Adrenal gland (tissue), 12 donors: Measurements from ENCODE around the gene IL25. TPM values are rescaled to one million over a fixed set of nuclear protein-coding genes. Genes with fewer than 3 reads are reported as not detected.
A peak's percentile ranks its signal among the peaks of the same experiment; 100 is the strongest.

Source experiments
- DNase-seq, 7 donors: peaks; one replicate each; pipeline ENCODE4 v3.0.0-alpha.2; 2019 to 2020
- H3K27ac ChIP-seq, 5 donors: fragments of 200-600 bp; sonication (generic) in 4 of 5; 1 replicate in 3 of 5; 2 replicates in 2 of 5; pipeline versions ENCODE4 v1.5.1 to v1.8.0; 2016 to 2020; ENCODE audit warnings: mild to moderate bottlenecking in 1 of 5
- H3K27me3 ChIP-seq: fragments of 200-600 bp; 2 replicates; pipeline ENCODE4 v1.8.0; 2021
- H3K36me3 ChIP-seq, 2 donors: fragments of 200-600 bp; replicated peaks in 1 of 2; 1 replicate in 1 of 2; 2 replicates in 1 of 2; pipeline versions ENCODE4 v1.5.1 to v1.8.0; 2018 to 2022
- H3K4me1 ChIP-seq, 2 donors: fragments of 200-600 bp; replicated peaks in 1 of 2; 1 replicate in 1 of 2; 2 replicates in 1 of 2; pipeline versions ENCODE4 v1.5.1 to v1.8.0; 2018 to 2021
- H3K4me3 ChIP-seq, 4 donors: fragments of 200-600 bp; sonication (generic) in 3 of 4; one replicate each; pipeline ENCODE4 v1.5.1; 2016 to 2018
- H3K9me3 ChIP-seq, 3 donors: fragments of 200-600 bp; sonication (generic) in 1 of 3; replicated peaks in 1 of 3; 1 replicate in 2 of 3; 2 replicates in 1 of 3; pipeline versions ENCODE4 v1.5.1 to v1.8.0; 2016 to 2021
- POLR2A ChIP-seq, 2 donors: fragments of 450-650 bp; IDR thresholded peaks; one replicate each; pipeline ENCODE4 v1.6.1; 2017; ENCODE audit warnings: antibody characterized with exemption in 2 of 2, mild to moderate bottlenecking in 2 of 2, moderate library complexity in 1 of 2
- WGBS, 4 donors: extraction: QIAGEN DNeasy Blood & Tissue Kit in 2 of 4; methylation state at CpG; one replicate each; pipeline versions ENCODE4 v1.1.5 to v1.1.7; 2013 to 2017; 5-methylcytosine and 5-hydroxymethylcytosine counted together
- intact Hi-C, 2 donors: fragments of 100-400 bp; cut with DNase I; formaldehyde crosslinking; loops; one replicate each; pipeline versions ENCODE4 v1.14.1 to v1.15.0; 2022 to 2023
- polyA plus RNA-seq, 3 donors: library from polyadenylated mRNA; stranded (reverse); fragments of 200-250 nt in 2 of 3; fragments of 350-450 nt in 1 of 3; fragmentation: Illumina TruSeq in 1 of 3; extraction: RNeasy Lipid Tissue Mini Kit (QIAGEN cat#74804) in 1 of 3; gene quantifications; one replicate each; pipeline ENCODE4 v1.2.3, GENCODE V29; 2013 to 2014
- total RNA-seq, 9 donors: library from RNA; depleted of rRNA in 4 of 9; stranded (reverse); fragments of >200 nt in 4 of 9; fragments of 120-200 nt in 1 of 9; fragmentation: NEBNext Ultra II Directional in 1 of 9; extraction: Animal tissue kit (Norgen Biotek cat#: 25700) in 1 of 9; gene quantifications; one replicate each; pipeline versions ENCODE4 v1.1.0 to v1.2.4, GENCODE V29; 2013 to 2023
- TF ChIP-seq, protein P1 (sequence below), 6 experiments: fragments of 450-650 bp in 4 of 6; fragments of 200-600 bp in 2 of 6; sonication (generic) in 1 of 6; IDR thresholded peaks; 1 replicate in 5 of 6; 2 replicates in 1 of 6; pipeline versions ENCODE4 v1.5.1 to v1.8.0; 2016 to 2021; ENCODE audit warnings: antibody characterized with exemption in 6 of 6, mild to moderate bottlenecking in 2 of 6, moderate library complexity in 1 of 6
- donor health status: healthy with polysubstance abuse.
- donor health status: Bipolar disorder and iron deficiency.
- donor health status: DM: yes; HTN: yes; CAD: no.
- donor health status: DM: no; HTN: no; CAD: no.
- donor health status: DM: no; HTN: no; CAD: no.
- donor health status: DM: yes; HTN: yes; CAD: no.

Gene IL25
- total and polyA plus RNA-seq, 12 donors: 0.10 TPM; not detected in 11

DNA sequence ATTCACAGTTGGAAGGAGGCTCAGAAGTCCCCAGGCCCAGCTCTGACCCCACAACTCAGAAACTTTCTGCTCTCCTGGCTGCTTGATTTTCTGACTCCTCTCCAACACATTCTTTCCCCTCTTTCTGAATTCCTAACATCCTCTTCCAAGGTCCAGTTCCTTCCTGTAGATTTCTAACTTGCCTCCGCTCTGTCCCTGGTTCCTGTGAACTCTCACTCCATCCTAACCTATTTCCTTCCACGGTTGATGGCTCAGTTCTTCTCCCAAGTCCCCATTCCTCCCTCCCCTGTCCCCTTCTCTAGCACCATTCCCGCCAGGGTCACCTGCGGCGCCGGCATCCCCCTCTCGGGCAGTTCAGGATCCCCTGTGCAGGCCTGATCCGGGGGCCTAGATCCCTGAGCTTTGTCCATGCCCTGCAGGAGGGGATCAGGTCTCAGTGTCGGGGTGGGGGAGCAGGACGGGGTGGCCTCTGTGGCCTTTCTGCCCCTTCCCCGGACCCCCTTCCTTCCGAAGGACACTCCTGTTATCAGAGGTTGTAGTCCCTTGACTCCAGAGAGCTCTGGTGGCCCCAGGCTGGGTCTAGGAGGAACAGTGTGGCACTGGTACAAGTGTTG is 13.9 kb upstream of the IL25 start:
- WGBS, 4 donors: 79 to 90% (median 83%) methylated on average over 10 to 12 of the region's 12 CpGs
- DNase-seq: no peak
- Histone ChIP-seq H3K4me1 (no peaks in the 10 kb centered on the region), H3K4me3 (no peak overlapping the region), H3K9me3 (no peaks in the 10 kb centered on the region), H3K36me3 (no peaks in the 10 kb centered on the region), H3K27me3 (peaks cover 4% of the 10 kb centered on the region), H3K27ac (peak overlapping the region in 1 of 5 donors; percentile 49)
- TF ChIP-seq, protein P1, sequence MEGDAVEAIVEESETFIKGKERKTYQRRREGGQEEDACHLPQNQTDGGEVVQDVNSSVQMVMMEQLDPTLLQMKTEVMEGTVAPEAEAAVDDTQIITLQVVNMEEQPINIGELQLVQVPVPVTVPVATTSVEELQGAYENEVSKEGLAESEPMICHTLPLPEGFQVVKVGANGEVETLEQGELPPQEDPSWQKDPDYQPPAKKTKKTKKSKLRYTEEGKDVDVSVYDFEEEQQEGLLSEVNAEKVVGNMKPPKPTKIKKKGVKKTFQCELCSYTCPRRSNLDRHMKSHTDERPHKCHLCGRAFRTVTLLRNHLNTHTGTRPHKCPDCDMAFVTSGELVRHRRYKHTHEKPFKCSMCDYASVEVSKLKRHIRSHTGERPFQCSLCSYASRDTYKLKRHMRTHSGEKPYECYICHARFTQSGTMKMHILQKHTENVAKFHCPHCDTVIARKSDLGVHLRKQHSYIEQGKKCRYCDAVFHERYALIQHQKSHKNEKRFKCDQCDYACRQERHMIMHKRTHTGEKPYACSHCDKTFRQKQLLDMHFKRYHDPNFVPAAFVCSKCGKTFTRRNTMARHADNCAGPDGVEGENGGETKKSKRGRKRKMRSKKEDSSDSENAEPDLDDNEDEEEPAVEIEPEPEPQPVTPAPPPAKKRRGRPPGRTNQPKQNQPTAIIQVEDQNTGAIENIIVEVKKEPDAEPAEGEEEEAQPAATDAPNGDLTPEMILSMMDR (IDR thresholded peaks at IDR 0.05): no peak
- no peak for TF ChIP-seq POLR2A (IDR thresholded peaks at IDR 0.05)
- intact Hi-C loops: no loop called here

DNA sequence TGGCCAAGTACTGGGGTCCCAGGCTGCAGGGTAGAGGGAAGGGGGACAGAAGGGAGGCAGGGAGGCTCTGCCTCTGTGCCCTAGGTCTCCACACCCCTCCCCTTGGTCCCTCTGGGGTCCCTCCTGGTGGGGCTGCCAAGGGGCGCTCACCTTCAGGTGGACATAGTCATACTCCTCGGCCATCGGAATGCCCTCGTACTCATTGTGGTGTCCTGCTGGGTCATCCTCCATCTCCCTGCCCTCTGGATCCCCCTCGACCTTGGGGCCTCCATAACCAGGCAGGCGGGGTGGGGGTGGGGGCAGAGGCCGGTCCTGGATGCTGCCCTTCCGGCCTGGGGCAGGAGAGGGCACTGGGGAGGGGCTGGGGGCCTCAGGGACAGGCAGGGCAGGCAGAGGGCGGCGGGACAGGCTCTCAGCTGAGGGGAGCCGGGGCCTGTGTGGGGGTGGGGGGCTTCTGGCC is 13.4 kb upstream of the IL25 start:
- Histone ChIP-seq H3K27ac (peak overlapping the region in 1 of 5 donors; percentile 49), H3K9me3 (no peaks in the 10 kb centered on the region), H3K36me3 (no peaks in the 10 kb centered on the region), H3K4me1 (no peaks in the 10 kb centered on the region), H3K4me3 (no peak overlapping the region), H3K27me3 (peaks cover 4% of the 10 kb centered on the region)
- DNase-seq: no peak
- intact Hi-C loops: no loop called here
- WGBS, 4 donors: 70 to 76% (median 72%) methylated on average over 6 to 11 of the region's 11 CpGs; no CpG with 5 or more reads in 1 of the 4 donors
- TF ChIP-seq, protein P1 (IDR thresholded peaks at IDR 0.05): no peak
- TF ChIP-seq POLR2A (IDR thresholded peaks at IDR 0.05): no peak

DNA sequence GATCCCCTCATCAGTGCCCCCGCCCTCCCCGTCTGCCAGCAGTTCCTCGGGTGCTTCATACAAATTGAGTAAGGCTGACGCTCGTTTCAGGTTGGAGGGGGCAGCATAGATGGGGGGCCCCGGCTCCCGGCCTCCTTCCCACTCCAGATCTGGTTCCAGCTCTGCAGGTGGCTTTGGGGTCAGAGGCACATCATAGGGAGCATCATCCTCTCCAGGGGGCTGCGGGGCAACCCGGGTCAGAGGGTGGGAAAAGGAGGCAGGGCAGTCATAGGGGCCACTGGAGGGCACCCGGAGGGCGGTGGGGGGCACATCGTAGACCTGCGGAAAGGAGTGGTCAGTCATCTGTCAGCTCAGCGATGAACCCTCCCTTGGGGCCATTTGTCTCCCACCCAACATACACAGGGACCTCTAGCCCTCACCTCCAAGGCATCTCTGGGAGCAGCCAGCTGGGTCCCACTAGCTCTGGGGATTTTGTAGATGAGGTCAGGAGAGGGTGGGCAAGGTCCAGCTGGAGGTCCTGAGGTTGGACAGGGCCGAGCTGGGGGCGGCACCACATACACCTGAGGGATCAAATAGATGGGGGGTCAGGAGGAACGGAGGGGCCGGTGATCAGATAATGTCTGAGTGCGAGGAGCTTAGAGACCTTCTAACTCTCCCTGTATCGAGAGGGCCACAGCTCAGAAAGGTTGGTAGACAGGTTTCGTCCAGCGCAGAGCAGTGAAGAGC is 12.7 kb upstream of the IL25 start:
- TF ChIP-seq, protein P1 (IDR thresholded peaks at IDR 0.05): no peak
- no peak for TF ChIP-seq POLR2A (IDR thresholded peaks at IDR 0.05)
- intact Hi-C loops: no loop called here
- WGBS, 4 donors: 79 to 85% (median 81%) methylated on average over 12 to 22 of the region's 22 CpGs
- Histone ChIP-seq H3K27ac (no peak overlapping the region), H3K36me3 (no peaks in the 10 kb centered on the region), H3K27me3 (peaks cover 3% of the 10 kb centered on the region), H3K4me3 (no peak overlapping the region), H3K4me1 (no peaks in the 10 kb centered on the region), H3K9me3 (no peaks in the 10 kb centered on the region)
- DNase-seq: no peak

DNA sequence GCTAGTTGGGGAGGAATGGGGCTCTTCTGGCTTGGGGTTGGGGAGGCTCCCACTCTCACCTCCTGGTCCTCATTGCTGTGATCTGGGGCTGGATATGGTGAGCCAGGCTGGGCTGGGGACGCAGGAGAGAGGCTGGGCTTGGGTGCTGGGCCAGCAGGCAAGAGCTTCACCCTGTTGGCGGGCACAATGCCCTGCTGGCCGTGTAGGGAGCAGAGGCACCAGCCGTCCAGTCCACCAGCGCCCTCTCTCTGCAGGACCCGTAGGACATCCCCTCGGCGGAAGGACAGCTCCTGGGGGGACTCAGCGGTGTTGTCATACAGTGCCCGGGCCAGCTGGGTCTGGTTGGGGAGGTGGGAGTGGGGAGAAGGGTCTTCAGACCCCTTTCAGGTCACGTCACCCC is 12.1 kb upstream of the IL25 start:
- TF ChIP-seq, protein P1 (IDR thresholded peaks at IDR 0.05): no peak
- H3K27ac ChIP-seq: no peak overlapping the region
- H3K4me1 ChIP-seq: no peaks in the 10 kb centered on the region
- 77 to 87% (median 80%) methylated on average over 3 to 11 of the region's 11 CpGs for WGBS, 4 donors
- no peak for DNase-seq
- H3K9me3 ChIP-seq: no peaks in the 10 kb centered on the region
- intact Hi-C loops: no loop called here
- H3K27me3 ChIP-seq: peaks cover 7% of the 10 kb centered on the region
- H3K36me3 ChIP-seq: no peaks in the 10 kb centered on the region
- no peak overlapping the region for H3K4me3 ChIP-seq
